IMR-90 (cell line): Measurements from ENCODE around the gene CNOT10. TPM values are rescaled to one million over a fixed set of nuclear protein-coding genes. Genes with fewer than 3 reads are reported as not detected.

Experiments
- ATAC-seq: fragments of 200-7000 bp; cut with Tn5 transposase; 2 replicates; pipeline ENCODE4 v1.9.1; 2020; ENCODE audit warnings: low read depth, mild to moderate bottlenecking, moderate library complexity
- BruUV-seq: library from RNA; stranded (reverse); fragments of 400-500 nt; replicated peaks from 2 replicates; lab custom pipeline; 2021; lab: Mats Ljungman, UMichigan
- CTCF ChIA-PET: fragments of 300-600 bp; formaldehyde crosslinking; extraction: SDS; loops from one replicate; lab custom pipeline; 2021; ENCODE audit warnings: antibody characterized with exemption; lab: Yijun Ruan, JAX
- POLR2A ChIA-PET: fragments of 300-600 bp; sonication (Branson Sonifier 250); formaldehyde crosslinking; loops from one replicate; lab custom pipeline; 2022; ENCODE audit warnings: antibody characterized with exemption; ENCODE audit not compliant: unreplicated experiment; lab: Charles Lee
- DNase-seq: peaks from one replicate; pipeline ENCODE4 v3.0.0; 2013
- H2AFZ ChIP-seq: replicated peaks from 2 replicates; pipeline ENCODE3; 2013; ENCODE audit warnings: low read length, mild to moderate bottlenecking; ENCODE audit not compliant: poor library complexity
- H2AK5ac ChIP-seq: 2 replicates; pipeline ENCODE4 v1.6.1; 2013; ENCODE audit warnings: low read depth, low read length, inconsistent platforms
- H2AK9ac ChIP-seq: replicated peaks from 2 replicates; pipeline ENCODE3; 2013; ENCODE audit warnings: mild to moderate bottlenecking, low read depth, low read length, moderate library complexity; ENCODE audit not compliant: poor library complexity
- H2BK120ac ChIP-seq: 2 replicates; pipeline ENCODE4 v1.6.1; 2013; ENCODE audit warnings: low read depth, low read length, inconsistent platforms
- H2BK15ac ChIP-seq: 3 replicates; pipeline ENCODE4 v1.6.1; 2013; ENCODE audit warnings: low read depth, low read length, inconsistent platforms
- H2BK20ac ChIP-seq: 2 replicates; pipeline ENCODE4 v1.6.1; 2013; ENCODE audit warnings: low read depth, mild to moderate bottlenecking, inconsistent platforms, low read length, moderate library complexity
- H2BK5ac ChIP-seq: 2 replicates; pipeline ENCODE4 v1.6.1; 2013; ENCODE audit warnings: mild to moderate bottlenecking, low read depth, low read length, inconsistent platforms; ENCODE audit not compliant: poor library complexity, severe bottlenecking
- H3K14ac ChIP-seq: replicated peaks from 2 replicates; pipeline ENCODE4 v1.6.1; 2013; ENCODE audit warnings: low read depth, low read length, inconsistent platforms
- H3K18ac ChIP-seq: 2 replicates; pipeline ENCODE4 v1.6.1; 2013; ENCODE audit warnings: low read depth, low read length, control low read depth
- H3K23ac ChIP-seq: 2 replicates; pipeline ENCODE4 v1.6.1; 2013; ENCODE audit warnings: low read depth, low read length, inconsistent platforms
- H3K27ac ChIP-seq: 2 replicates; pipeline ENCODE4 v1.5.1; 2013; ENCODE audit warnings: mild to moderate bottlenecking, control low read depth, low read length; ENCODE audit not compliant: insufficient read depth
- H3K27me3 ChIP-seq: 2 replicates; pipeline ENCODE4 v1.6.1; 2013; ENCODE audit warnings: low read length; ENCODE audit not compliant: control insufficient read depth, insufficient read depth
- H3K36me3 ChIP-seq: 2 replicates; pipeline ENCODE4 v1.6.1; 2013; ENCODE audit warnings: low read length, mixed read lengths; ENCODE audit not compliant: control insufficient read depth, insufficient read depth
- H3K4ac ChIP-seq: 2 replicates; pipeline ENCODE4 v1.6.1; 2013; ENCODE audit warnings: low read depth, low read length, inconsistent platforms
- H3K4me1 ChIP-seq: 2 replicates; pipeline ENCODE4 v1.6.1; 2013; ENCODE audit warnings: low read length, mixed read lengths; ENCODE audit not compliant: control insufficient read depth, insufficient read depth
- H3K4me2 ChIP-seq: 2 replicates; pipeline ENCODE4 v1.6.1; 2013; ENCODE audit warnings: low read depth, mild to moderate bottlenecking, control low read depth, low read length, moderate library complexity
- H3K4me3 ChIP-seq: 2 replicates; pipeline ENCODE4 v1.5.1; 2013; ENCODE audit warnings: low read depth, mild to moderate bottlenecking, control low read depth, low read length, moderate library complexity; ENCODE audit not compliant: insufficient read depth
- H3K56ac ChIP-seq: 2 replicates; pipeline ENCODE4 v1.6.1; 2013; ENCODE audit warnings: low read length, inconsistent platforms; ENCODE audit not compliant: insufficient read depth; ENCODE audit errors: extremely low read depth
- H3K79me1 ChIP-seq, 2 experiments: 2 replicates each; pipeline ENCODE4 v1.6.1; 2013; ENCODE audit warnings: low read length in 2 of 2, inconsistent platforms in 1 of 2, low read depth in 1 of 2
- H3K9ac ChIP-seq: 2 replicates; pipeline ENCODE4 v1.6.1; 2013; ENCODE audit warnings: low read depth, low read length, control low read depth
- H3K9me1 ChIP-seq: 2 replicates; pipeline ENCODE4 v1.6.1; 2013; ENCODE audit warnings: low read length, inconsistent platforms; ENCODE audit not compliant: insufficient read depth
- H3K9me3 ChIP-seq: 2 replicates; pipeline ENCODE4 v1.6.1; 2013; ENCODE audit warnings: low read length; ENCODE audit not compliant: control insufficient read depth, insufficient read depth
- H4K20me1 ChIP-seq: 2 replicates; pipeline ENCODE4 v1.6.1; 2013; ENCODE audit warnings: low read length, inconsistent platforms; ENCODE audit not compliant: insufficient read depth
- H4K5ac ChIP-seq: 2 replicates; pipeline ENCODE4 v1.6.1; 2013; ENCODE audit warnings: mild to moderate bottlenecking, low read depth, low read length, control low read depth
- H4K8ac ChIP-seq, 2 experiments: 2 replicates each; pipeline ENCODE4 v1.6.1; 2013; ENCODE audit warnings: low read depth in 2 of 2, low read length in 2 of 2, control low read depth in 1 of 2, inconsistent platforms in 1 of 2
- H4K91ac ChIP-seq: 2 replicates; pipeline ENCODE4 v1.6.1; 2013; ENCODE audit warnings: low read depth, low read length, inconsistent platforms; ENCODE audit not compliant: insufficient read depth
- CHD1 ChIP-seq: IDR thresholded peaks from 2 replicates; pipeline ENCODE4 v1.6.1; 2012; ENCODE audit warnings: low read depth, low read length, improper control_type of control experiment
- CTCF ChIP-seq: conservative IDR thresholded peaks from 2 replicates; pipeline ENCODE4 v1.5.1; 2012; ENCODE audit warnings: mild to moderate bottlenecking, low read depth, low read length, improper control_type of control experiment
- ELK1 ChIP-seq: fragments of 150-350 bp; IDR thresholded peaks from 2 replicates; pipeline ENCODE4 v1.6.1; 2016; ENCODE audit warnings: low read depth, mild to moderate bottlenecking, low read length, moderate library complexity, borderline replicate concordance
- MAFK ChIP-seq: IDR thresholded peaks from 2 replicates; pipeline ENCODE4 v1.6.1; 2012; ENCODE audit warnings: low read depth, low read length, improper control_type of control experiment
- MAZ ChIP-seq: IDR thresholded peaks from 2 replicates; pipeline ENCODE4 v1.6.1; 2012; ENCODE audit warnings: low read depth, mild to moderate bottlenecking, low read length, improper control_type of control experiment, moderate library complexity, borderline replicate concordance
- MXI1 ChIP-seq: IDR thresholded peaks from 2 replicates; pipeline ENCODE4 v1.6.1; 2012; ENCODE audit warnings: low read depth, mild to moderate bottlenecking, low read length, moderate library complexity, borderline replicate concordance
- NFE2L2 ChIP-seq: fragments of 150-350 bp; IDR thresholded peaks from 2 replicates; pipeline ENCODE4 v1.6.1; 2016; ENCODE audit warnings: low read depth, mild to moderate bottlenecking, low read length
- POLR2A ChIP-seq: IDR thresholded peaks from 2 replicates; pipeline ENCODE4 v1.6.1; 2012; ENCODE audit warnings: mild to moderate bottlenecking, low read depth, low read length
- RFX5 ChIP-seq: IDR thresholded peaks from 2 replicates; pipeline ENCODE4 v1.8.0; 2012; ENCODE audit warnings: low read depth, mild to moderate bottlenecking, low read length, moderate library complexity
- SMC3 ChIP-seq: fragments of 150-350 bp; IDR thresholded peaks from 2 replicates; pipeline ENCODE4 v1.6.1; 2016; ENCODE audit warnings: low read depth, mild to moderate bottlenecking, antibody characterized with exemption, low read length, moderate library complexity
- USF2 ChIP-seq: fragments of 150-350 bp; IDR thresholded peaks from 2 replicates; pipeline ENCODE4 v1.6.1; 2017; ENCODE audit warnings: mild to moderate bottlenecking, antibody characterized with exemption, low read length, low read depth
- WGBS, 2 experiments: methylation state at CpG; one replicate each; pipeline versions ENCODE4 v1.1.5 to v1.1.7; 2013; ENCODE audit warnings: missing lambda C conversion rate in 2 of 2; ENCODE audit not compliant: insufficient read length in 1 of 2; ENCODE audit errors: extremely low coverage in 2 of 2; 5-methylcytosine and 5-hydroxymethylcytosine counted together
- dilution Hi-C: fragments of 300-500 bp; cut with HindIII; formaldehyde crosslinking; loops from one replicate; pipeline ENCODE4 v1.14.3; 2018; ENCODE audit warnings: low sequenced_read_pairs; ENCODE audit not compliant: unreplicated experiment
- in situ Hi-C: fragments of 300-500 bp; cut with MboI; formaldehyde crosslinking; loops from 3 replicates; pipeline ENCODE4 v1.14.3; 2019; ENCODE audit warnings: low sequenced_read_pairs, inconsistent platforms, mixed read lengths
- intact Hi-C: fragments of 100-400 bp; cut with micrococcal nuclease; formaldehyde crosslinking; loops from 2 replicates; pipeline ENCODE4 v1.10.0; 2022
- polyA plus RNA-seq, 3 experiments: library from polyadenylated mRNA; depleted of rRNA; stranded (reverse); fragments of >200 nt; gene quantifications; 2 replicates each; pipeline ENCODE4 v1.2.3, GENCODE V29; 2012; ENCODE audit warnings: low replicate concordance in 1 of 3
- total RNA-seq: library from RNA; depleted of rRNA; stranded (reverse); fragments of >200 nt; gene quantifications from 2 replicates; pipeline ENCODE4 v1.2.3, GENCODE V29; 2012

Gene CNOT10
- total and polyA plus RNA-seq, 2 of the 4 experiments (the other 2 are of a cell fraction): 15.8 to 20.4 TPM

GRCh38 chr3:32817558-32818228, 132.7 kb downstream of the CNOT10 start, which contains the start of gene TRIM71:
Gene TRIM71, plus strand, starts transcription at chr3:32817997. Its CDS starts 84 bp downstream, at chr3:32818081.
- Histone ChIP-seq H3K18ac (no peak within 1 kb of the TSS), H3K79me1 (no peaks in the 10 kb centered on the region), H2BK120ac (no peak within 1 kb of the TSS), H3K36me3 (no peaks in the 10 kb centered on the region), H4K8ac (no peak within 1 kb of the TSS), H3K4me1 (peaks cover 3% of the 10 kb centered on the region; the same call in 1 of the 2 replicates), H2BK5ac (no peak within 1 kb of the TSS), H3K56ac (no peak within 1 kb of the TSS), H2AFZ (peak within 1 kb of the TSS; percentile 78), H3K23ac (no peak within 1 kb of the TSS), H3K4me2 (peak within 1 kb of the TSS; percentile 94), H2AK9ac (peak within 1 kb of the TSS; percentile 30), H3K9me3 (peaks cover 21% of the 10 kb centered on the region), H2AK5ac (no peak within 1 kb of the TSS), H3K14ac (no peak within 1 kb of the TSS), H3K27ac (no peak within 1 kb of the TSS), H2BK15ac (no peak within 1 kb of the TSS), H2BK20ac (no peak within 1 kb of the TSS), H3K4me3 (peak within 1 kb of the TSS; percentile 38), H4K5ac (no peak within 1 kb of the TSS), H3K4ac (no peak within 1 kb of the TSS), H3K9me1 (no peaks in the 10 kb centered on the region), H3K27me3 (peaks cover 78% of the 10 kb centered on the region), H4K20me1 (no peaks in the 10 kb centered on the region), H4K91ac (no peak within 1 kb of the TSS), H3K9ac (no peak within 1 kb of the TSS)
- DNase-seq: no peak
- ChIA-PET POLR2A (no interaction called here), CTCF (no interaction called here)
- 0% methylated on average over 29 of the region's 59 CpGs; no CpG with 5 or more reads in 1 of the 2 experiments for WGBS, 2 experiments
- intact Hi-C loops: loop anchor here (10.0 kb wide), 2 partner anchors 117 to 1737 kb away; no protein-coding TSS in a partner anchor
- BruUV-seq: no TSS peak
- in situ Hi-C loops: no loop called here
- no peak for ATAC-seq
- TF ChIP-seq MAZ: no peak
- TF ChIP-seq SMC3: no peak
- no peak for TF ChIP-seq CHD1
- TF ChIP-seq NFE2L2: no peak
- TF ChIP-seq RFX5: no peak
- no peak for TF ChIP-seq ELK1
- no peak for TF ChIP-seq USF2
- TF ChIP-seq POLR2A: no peak
- no peak for TF ChIP-seq CTCF
- TF ChIP-seq MAFK: no peak
- TF ChIP-seq MXI1: no peak
- dilution Hi-C loops: no loop called here
